ENCODE data around the gene PNPLA1.

PNPLA1 gene

DNA sequence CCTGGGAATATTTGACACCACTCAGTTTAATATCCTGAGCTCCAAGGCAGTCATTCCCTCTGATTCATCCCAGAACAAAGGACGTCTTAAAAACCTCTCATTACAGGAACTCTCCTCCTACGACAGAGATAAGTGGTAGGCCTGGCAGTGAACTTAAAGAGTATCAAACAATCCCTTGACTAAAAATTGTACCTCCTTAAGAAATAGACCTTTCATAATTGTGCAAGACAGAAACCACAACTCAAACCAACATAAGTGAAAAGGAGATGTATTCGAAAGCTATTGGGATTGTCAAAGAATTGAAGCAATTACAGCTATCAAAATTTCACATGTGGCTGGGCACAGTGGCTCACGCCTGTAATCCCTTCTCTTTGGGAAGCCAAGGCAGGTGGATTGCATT lies 86.0 kb downstream of the PNPLA1 start:
- no peak for DNase-seq (ENCODE audit: low read depth, low spot score)

DNA sequence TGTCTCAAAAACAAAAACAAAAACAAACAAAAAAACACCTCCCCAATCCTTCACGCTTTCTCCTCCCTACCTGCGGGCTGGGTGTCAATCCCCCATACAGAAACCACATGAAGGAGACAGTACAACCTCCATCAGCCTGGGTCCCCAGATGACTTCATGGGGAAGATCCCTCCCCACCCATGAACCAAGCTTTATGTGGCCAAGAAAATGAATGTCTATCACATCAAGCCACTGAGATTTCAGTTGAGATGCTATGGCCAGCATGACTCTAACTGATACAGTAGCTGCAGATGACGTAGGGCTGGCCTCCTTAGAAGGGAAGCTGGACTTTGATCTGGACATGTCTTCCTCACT lies 88.0 kb downstream of the PNPLA1 start:
- no peak for DNase-seq (ENCODE audit: low read depth, low spot score)
